Measurements from ENCODE around the gene SNX9.
"Not testable (repeated sequence)": the region's sequence is repeated elsewhere in the genome, so short reads cannot be mapped to it uniquely, and the experiment has no call there.

Gene SNX9

DNA sequence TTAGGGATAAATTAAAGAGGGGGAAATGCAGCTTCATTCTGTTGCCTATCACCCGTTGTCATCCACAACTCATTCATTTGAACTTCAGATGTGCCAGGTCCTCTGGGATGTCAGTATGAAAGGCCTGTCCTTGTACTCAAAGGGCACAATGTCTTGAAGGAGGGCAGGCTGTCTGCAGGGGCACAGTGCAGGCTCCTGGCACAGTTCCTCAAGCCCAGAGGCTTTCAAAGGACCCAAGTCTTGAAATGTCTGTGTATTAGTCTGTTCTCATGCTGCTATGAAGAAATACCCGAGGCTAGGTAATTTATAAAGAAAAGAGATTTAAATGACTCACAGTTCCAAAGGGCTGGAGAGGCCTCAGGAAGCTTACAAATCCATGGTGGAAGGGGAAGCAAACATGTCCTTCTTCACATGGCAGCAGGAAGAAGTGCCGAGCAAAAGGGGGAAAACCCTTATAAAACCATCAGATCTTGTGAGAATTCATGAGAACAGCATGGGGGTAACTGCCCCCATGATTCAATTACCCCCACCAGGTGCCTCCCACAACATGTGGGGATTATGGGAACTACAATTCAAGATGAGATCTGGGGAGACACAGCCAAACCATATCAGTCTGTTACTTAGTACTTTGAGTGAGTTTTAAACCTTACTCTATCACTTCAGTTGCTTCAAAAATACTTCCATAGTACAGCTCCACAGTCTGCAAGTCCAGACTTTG, 9.4 kb downstream of the SNX9 start:
- Histone ChIP-seq H3K4me1 (ENCODE audit: control insufficient read depth, insufficient read depth, low read length) (peaks cover 51% of the 10 kb centered on the region), H3K9ac (ENCODE audit: low read length) (no peak overlapping the region), H3K36me3 (ENCODE audit: control insufficient read depth, insufficient read depth, low read length) (no peaks in the 10 kb centered on the region; the same call in 1 of the 2 replicates), H3K4me3 (ENCODE audit: low read depth, low read length) (no peak overlapping the region), H3K9me3 (ENCODE audit: control insufficient read depth, insufficient read depth, low read depth, low read length) (no peaks in the 10 kb centered on the region; the same call in 1 of the 2 replicates), H3K27me3 (ENCODE audit: control insufficient read depth, insufficient read depth, low read length) (no peaks in the 10 kb centered on the region), H3K27ac (ENCODE audit: low read depth, low read length) (peak overlapping the region; percentile 67; the same call in 1 of the 2 replicates)

DNA sequence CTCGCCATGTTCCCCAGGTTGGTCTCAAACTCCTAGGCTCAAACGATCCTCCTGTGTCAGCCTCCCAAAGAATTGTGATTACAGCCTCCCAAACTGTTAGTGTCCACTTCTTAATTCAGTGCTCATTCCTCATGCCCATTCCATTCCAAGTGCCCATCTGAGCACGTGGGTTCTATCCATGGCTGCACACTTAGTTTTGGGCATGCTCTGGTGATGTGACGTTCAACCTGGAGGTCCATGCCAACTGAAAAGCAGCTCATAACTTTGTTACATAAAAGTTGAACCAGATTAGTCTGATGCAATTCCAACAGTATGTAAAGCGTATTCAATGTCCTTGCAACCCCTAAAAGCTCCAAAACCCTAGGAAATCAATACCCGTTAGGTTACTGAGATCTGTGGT, 11.5 kb downstream of the SNX9 start:
- Histone ChIP-seq H3K27me3 (ENCODE audit: control insufficient read depth, insufficient read depth, low read length) (no peaks in the 10 kb centered on the region), H3K4me3 (ENCODE audit: low read depth, low read length) (no peak overlapping the region), H3K4me1 (ENCODE audit: control insufficient read depth, insufficient read depth, low read length) (peaks cover 60% of the 10 kb centered on the region), H3K9me3 (ENCODE audit: control insufficient read depth, insufficient read depth, low read depth, low read length) (no peaks in the 10 kb centered on the region; the same call in 1 of the 2 replicates), H3K36me3 (ENCODE audit: control insufficient read depth, insufficient read depth, low read length) (no peaks in the 10 kb centered on the region; the same call in 1 of the 2 replicates), H3K27ac (ENCODE audit: low read depth, low read length) (no peak overlapping the region), H3K9ac (ENCODE audit: low read length) (no peak overlapping the region)

DNA sequence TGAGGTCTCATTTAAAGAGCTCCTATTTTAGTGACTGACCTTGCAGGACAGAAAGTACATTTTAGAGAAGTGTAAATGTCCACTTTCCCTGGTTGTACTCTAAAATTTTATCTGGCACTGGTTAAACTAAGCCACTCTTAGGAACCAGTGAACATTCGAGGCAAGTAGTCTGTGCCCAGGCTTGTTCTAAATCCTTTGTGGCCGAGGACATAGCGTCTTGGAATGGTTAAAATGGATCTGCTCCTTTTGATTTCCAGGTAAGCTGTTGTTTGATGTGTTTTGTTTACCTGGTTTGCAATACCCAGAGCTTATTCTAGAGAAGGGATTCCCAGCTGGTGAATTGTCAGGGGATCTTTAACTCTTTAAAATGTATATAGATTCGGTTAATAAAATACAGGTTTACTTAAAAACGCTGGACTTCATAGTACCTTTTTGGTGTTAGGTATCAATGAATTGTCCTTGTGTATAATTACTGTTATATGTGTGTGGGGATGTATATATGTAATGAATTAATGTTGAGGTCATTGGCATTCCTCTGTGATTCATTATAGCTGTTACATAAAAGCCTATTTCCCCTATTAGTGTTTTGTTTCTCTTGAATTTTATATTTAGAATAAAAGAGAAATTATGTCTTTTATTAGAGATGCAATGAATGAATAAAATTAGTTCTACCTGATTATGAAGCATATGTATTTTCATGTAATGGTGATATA, 15.8 kb downstream of the SNX9 start:
- H3K36me3 ChIP-seq (ENCODE audit: control insufficient read depth, insufficient read depth, low read length): no peaks in the 10 kb centered on the region; the same call in 1 of the 2 replicates
- H3K27me3 ChIP-seq (ENCODE audit: control insufficient read depth, insufficient read depth, low read length): no peaks in the 10 kb centered on the region
- no peaks in the 10 kb centered on the region; the same call in 1 of the 2 replicates for H3K9me3 ChIP-seq (ENCODE audit: control insufficient read depth, insufficient read depth, low read depth, low read length)
- H3K9ac ChIP-seq (ENCODE audit: low read length): no peak overlapping the region
- H3K27ac ChIP-seq (ENCODE audit: low read depth, low read length): no peak overlapping the region
- peaks cover 41% of the 10 kb centered on the region for H3K4me1 ChIP-seq (ENCODE audit: control insufficient read depth, insufficient read depth, low read length)
- H3K4me3 ChIP-seq (ENCODE audit: low read depth, low read length): no peak overlapping the region

DNA sequence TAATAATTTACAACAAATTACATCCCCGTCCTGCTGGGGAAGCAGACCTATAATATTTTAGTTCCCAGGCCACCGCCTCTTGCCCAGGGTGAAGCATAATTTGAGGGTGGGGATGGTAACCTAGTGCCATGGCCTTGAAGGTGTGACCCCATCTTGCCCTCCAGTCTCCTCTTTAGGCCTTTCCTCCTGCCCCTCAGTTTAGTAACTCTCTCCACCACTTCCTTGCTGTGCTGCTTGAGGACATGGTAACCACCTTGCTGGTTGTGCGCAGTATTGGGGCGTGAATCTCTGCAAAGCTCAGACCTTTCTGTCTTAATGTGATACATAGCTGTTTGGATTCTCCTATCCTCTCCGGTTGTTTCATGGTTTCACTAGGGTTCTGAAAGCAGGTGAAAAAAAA, 16.6 kb downstream of the SNX9 start:
- H3K27ac ChIP-seq (ENCODE audit: low read depth, low read length): no peak overlapping the region
- H3K4me3 ChIP-seq (ENCODE audit: low read depth, low read length): no peak overlapping the region
- H3K36me3 ChIP-seq (ENCODE audit: control insufficient read depth, insufficient read depth, low read length): no peaks in the 10 kb centered on the region; the same call in 1 of the 2 replicates
- no peaks in the 10 kb centered on the region for H3K27me3 ChIP-seq (ENCODE audit: control insufficient read depth, insufficient read depth, low read length)
- no peaks in the 10 kb centered on the region; the same call in 1 of the 2 replicates for H3K9me3 ChIP-seq (ENCODE audit: control insufficient read depth, insufficient read depth, low read depth, low read length)
- H3K9ac ChIP-seq (ENCODE audit: low read length): no peak overlapping the region
- peaks cover 38% of the 10 kb centered on the region for H3K4me1 ChIP-seq (ENCODE audit: control insufficient read depth, insufficient read depth, low read length)

DNA sequence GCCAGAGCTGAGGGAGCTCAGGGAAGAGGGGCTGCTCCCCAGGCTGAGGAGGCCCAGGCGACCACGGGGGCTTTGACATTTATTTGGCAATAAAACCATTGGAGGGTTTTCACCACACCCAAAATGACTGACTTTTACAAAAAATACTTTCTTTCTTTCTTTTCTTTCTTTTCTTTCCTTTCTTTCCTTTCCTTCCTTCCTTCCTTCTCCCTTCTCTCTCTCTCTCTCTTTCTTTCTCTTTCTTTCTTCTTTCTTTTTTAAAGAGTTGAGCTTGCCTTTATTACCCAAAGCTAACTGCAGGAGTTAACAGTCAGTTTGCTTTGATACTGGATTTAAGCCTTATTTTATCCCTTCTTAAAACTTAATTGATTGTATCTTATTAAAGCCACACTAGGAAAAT, 17.2 kb downstream of the SNX9 start:
- Histone ChIP-seq H3K27me3 (ENCODE audit: control insufficient read depth, insufficient read depth, low read length) (no peaks in the 10 kb centered on the region), H3K27ac (ENCODE audit: low read depth, low read length) (no peak overlapping the region), H3K4me1 (ENCODE audit: control insufficient read depth, insufficient read depth, low read length) (peaks cover 38% of the 10 kb centered on the region), H3K9me3 (ENCODE audit: control insufficient read depth, insufficient read depth, low read depth, low read length) (no peaks in the 10 kb centered on the region; the same call in 1 of the 2 replicates), H3K36me3 (ENCODE audit: control insufficient read depth, insufficient read depth, low read length) (no peaks in the 10 kb centered on the region), H3K9ac (ENCODE audit: low read length) (no peak overlapping the region), H3K4me3 (ENCODE audit: low read depth, low read length) (no peak overlapping the region)

DNA sequence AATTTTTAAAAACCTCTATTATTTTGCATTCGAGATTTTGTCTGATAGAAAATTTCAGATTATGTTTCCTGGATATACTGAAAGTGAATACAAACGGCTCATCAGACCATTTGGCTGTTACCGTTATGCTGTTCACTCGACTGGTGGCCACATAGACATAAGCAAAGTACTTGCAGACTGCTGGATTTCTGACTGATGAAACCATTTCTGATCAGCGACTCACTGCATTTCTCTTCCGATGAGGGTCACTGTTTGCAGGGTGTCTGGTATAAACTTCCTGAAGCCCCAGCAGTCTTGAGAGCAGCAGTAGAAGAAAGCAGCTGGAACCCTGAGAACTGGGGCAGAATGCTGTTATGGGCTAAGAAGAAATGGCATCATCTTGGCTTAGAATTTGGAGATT, 17.7 kb downstream of the SNX9 start:
- H3K4me3 ChIP-seq (ENCODE audit: low read depth, low read length): no peak overlapping the region
- no peaks in the 10 kb centered on the region for H3K27me3 ChIP-seq (ENCODE audit: control insufficient read depth, insufficient read depth, low read length)
- H3K9me3 ChIP-seq (ENCODE audit: control insufficient read depth, insufficient read depth, low read depth, low read length): no peaks in the 10 kb centered on the region
- no peak overlapping the region for H3K9ac ChIP-seq (ENCODE audit: low read length)
- H3K36me3 ChIP-seq (ENCODE audit: control insufficient read depth, insufficient read depth, low read length): no peaks in the 10 kb centered on the region
- H3K27ac ChIP-seq (ENCODE audit: low read depth, low read length): no peak overlapping the region
- peaks cover 38% of the 10 kb centered on the region for H3K4me1 ChIP-seq (ENCODE audit: control insufficient read depth, insufficient read depth, low read length)

DNA sequence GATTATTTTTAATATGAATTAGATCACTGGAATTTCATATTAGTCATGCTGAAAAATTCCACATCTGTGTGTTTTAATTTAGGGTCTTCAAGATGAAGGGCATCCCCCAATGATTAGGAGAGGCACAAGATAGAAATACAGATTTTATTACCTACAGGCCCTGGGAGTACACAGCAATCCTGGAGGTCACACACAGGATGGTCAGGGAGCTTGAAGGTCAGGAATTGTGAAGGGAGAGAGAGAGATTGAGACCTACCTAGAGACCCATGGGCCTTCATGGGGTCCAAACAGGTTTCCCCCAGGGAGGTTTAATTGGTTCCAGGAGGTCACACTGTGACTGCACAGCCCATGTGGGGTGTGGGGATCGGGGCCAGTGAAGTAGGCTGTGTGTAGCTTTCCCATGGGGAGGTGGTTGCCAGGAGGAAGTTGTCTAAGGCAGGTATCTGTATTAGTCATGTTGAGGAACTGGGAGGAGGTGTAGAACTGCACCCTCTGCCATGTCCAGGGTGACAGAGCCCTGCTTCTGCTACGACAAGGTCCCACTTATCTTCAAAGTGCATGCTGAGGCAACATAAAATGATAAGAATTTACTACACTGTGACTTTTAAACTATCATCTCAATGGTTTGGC, 18.3 kb downstream of the SNX9 start:
- no peaks in the 10 kb centered on the region for H3K9me3 ChIP-seq (ENCODE audit: control insufficient read depth, insufficient read depth, low read depth, low read length)
- H3K27ac ChIP-seq (ENCODE audit: low read depth, low read length): no peak overlapping the region
- no peaks in the 10 kb centered on the region for H3K27me3 ChIP-seq (ENCODE audit: control insufficient read depth, insufficient read depth, low read length)
- no peaks in the 10 kb centered on the region for H3K36me3 ChIP-seq (ENCODE audit: control insufficient read depth, insufficient read depth, low read length)
- no peak overlapping the region for H3K9ac ChIP-seq (ENCODE audit: low read length)
- H3K4me1 ChIP-seq (ENCODE audit: control insufficient read depth, insufficient read depth, low read length): peaks cover 38% of the 10 kb centered on the region
- H3K4me3 ChIP-seq (ENCODE audit: low read depth, low read length): no peak overlapping the region

DNA sequence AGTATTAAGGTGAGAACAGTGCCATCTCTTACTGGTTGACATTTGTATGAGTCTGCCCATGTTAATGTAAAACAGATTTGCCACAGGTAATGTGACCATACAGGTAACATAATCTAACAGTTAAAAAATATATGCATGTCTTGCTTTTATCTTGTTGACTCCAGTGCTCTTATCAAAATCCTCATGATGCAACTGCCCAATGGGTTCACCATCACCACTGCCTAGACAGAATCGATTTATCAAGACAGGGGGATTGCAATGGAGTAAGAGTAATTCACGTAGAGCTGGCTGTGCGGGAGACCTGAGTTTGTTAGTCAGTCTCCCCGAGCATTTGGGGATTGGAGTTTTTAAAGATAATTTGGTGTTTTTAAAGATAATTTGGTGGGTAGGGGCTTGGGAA, 19.2 kb downstream of the SNX9 start:
- H3K9ac ChIP-seq (ENCODE audit: low read length): no peak overlapping the region
- H3K4me1 ChIP-seq (ENCODE audit: control insufficient read depth, insufficient read depth, low read length): peaks cover 38% of the 10 kb centered on the region
- no peak overlapping the region for H3K4me3 ChIP-seq (ENCODE audit: low read depth, low read length)
- no peaks in the 10 kb centered on the region for H3K9me3 ChIP-seq (ENCODE audit: control insufficient read depth, insufficient read depth, low read depth, low read length)
- no peaks in the 10 kb centered on the region for H3K36me3 ChIP-seq (ENCODE audit: control insufficient read depth, insufficient read depth, low read length)
- no peaks in the 10 kb centered on the region for H3K27me3 ChIP-seq (ENCODE audit: control insufficient read depth, insufficient read depth, low read length)
- H3K27ac ChIP-seq (ENCODE audit: low read depth, low read length): no peak overlapping the region

DNA sequence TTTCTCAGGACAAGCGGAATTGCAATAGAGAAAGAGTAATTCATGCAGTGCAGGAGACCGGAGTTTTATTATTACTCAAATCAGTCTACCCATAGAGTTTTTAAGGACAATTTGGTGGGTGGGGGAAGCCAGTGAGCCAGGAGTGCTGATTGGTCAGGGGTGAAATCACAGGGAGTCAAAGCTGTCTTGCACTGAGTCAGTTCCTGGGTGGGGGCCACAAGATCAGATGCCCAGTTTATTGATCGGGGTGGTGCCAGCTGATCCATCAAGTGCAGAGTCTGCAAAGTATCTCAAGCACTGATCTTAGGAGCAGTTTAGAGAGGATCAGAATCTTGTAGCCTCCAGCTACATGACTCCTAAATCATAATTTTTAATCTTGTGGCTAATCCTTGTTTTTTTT, 21.1 kb downstream of the SNX9 start:
- H3K9me3 ChIP-seq (ENCODE audit: control insufficient read depth, insufficient read depth, low read depth, low read length); H3K9ac ChIP-seq (ENCODE audit: low read length); H3K27me3 ChIP-seq (ENCODE audit: control insufficient read depth, insufficient read depth, low read length); H3K27ac ChIP-seq (ENCODE audit: low read depth, low read length); H3K4me3 ChIP-seq (ENCODE audit: low read depth, low read length); H3K36me3 ChIP-seq (ENCODE audit: control insufficient read depth, insufficient read depth, low read length): not testable (repeated sequence)
- peaks cover 38% of the 10 kb centered on the region for H3K4me1 ChIP-seq (ENCODE audit: control insufficient read depth, insufficient read depth, low read length)

DNA sequence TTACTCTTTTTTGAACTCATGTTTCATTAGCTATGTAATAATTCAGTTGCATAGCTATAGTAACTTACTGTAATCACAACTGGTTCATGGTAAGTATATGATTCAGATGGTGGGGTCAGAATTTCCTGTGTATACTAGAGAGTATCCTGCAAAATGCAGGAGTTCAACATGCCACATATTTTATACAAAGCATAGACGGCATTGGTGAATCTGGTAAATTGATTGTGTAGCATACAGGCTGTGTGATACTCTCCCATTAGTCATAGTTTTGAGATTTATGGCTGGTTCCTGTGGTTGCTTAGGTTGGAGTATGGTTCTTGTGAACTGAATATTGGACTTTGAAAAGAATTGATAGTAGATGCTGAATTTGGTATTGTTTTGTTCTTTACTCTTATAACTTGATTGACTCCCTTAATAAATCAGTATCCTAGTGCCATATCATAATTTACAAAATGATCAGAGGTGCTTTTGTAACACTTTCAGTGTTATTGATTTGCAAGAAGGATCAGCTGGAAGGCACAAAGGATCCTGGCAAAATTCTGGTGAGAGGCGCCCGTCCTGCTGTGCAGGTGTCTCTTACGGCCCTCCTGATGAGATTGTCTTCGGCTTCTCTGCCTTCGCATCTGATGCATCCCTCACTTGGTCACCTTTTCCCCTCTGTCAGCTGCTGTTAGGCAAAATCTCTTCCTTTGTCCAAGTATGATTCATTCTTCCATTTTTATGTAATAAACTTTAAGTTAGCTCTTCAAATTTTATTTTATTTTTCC, 22.6 kb downstream of the SNX9 start:
- Histone ChIP-seq H3K4me3 (ENCODE audit: low read depth, low read length) (no peak overlapping the region), H3K9me3 (ENCODE audit: control insufficient read depth, insufficient read depth, low read depth, low read length) (no peaks in the 10 kb centered on the region), H3K27ac (ENCODE audit: low read depth, low read length) (no peak overlapping the region), H3K4me1 (ENCODE audit: control insufficient read depth, insufficient read depth, low read length) (peaks cover 31% of the 10 kb centered on the region), H3K27me3 (ENCODE audit: control insufficient read depth, insufficient read depth, low read length) (no peaks in the 10 kb centered on the region), H3K9ac (ENCODE audit: low read length) (no peak overlapping the region), H3K36me3 (ENCODE audit: control insufficient read depth, insufficient read depth, low read length) (no peaks in the 10 kb centered on the region)
